ENCODE results near the gene PRKCH. TPM values are rescaled to one million over a fixed set of nuclear protein-coding genes. Genes with fewer than 3 reads are reported as not detected.

The PRKCH gene
- total RNA-seq, 1 experiment from 2014 or later: 18.3 TPM

GRCh38 chr14:61552241-61552640, 230.9 kb downstream of the PRKCH start:
- Mint-ChIP-seq H3K4me1 (ENCODE audit: low read depth, unreplicated experiment) (peaks cover 32% of the 10 kb centered on the region), H3K9me3 (ENCODE audit: unreplicated experiment) (no peaks in the 10 kb centered on the region), H3K36me3 (ENCODE audit: insufficient read depth, unreplicated experiment) (peaks cover 5% of the 10 kb centered on the region), H3K4me3 (ENCODE audit: unreplicated experiment) (no peak overlapping the region), H3K27ac (ENCODE audit: unreplicated experiment) (peak overlapping the region; percentile 84), H3K27me3 (ENCODE audit: insufficient read depth, unreplicated experiment) (no peaks in the 10 kb centered on the region)
- BruUV-seq (replicated peaks): no TSS peak
- H3K27me3 ChIP-seq (replicated peaks; ENCODE audit: control insufficient read depth, insufficient read depth, low read length): no peaks in the 10 kb centered on the region
- no peaks in the 10 kb centered on the region for H3K36me3 ChIP-seq (ENCODE audit: control insufficient read depth, insufficient read depth, low read length)
- no peak for DNase-seq
- intact Hi-C loops (cut with micrococcal nuclease; ENCODE audit: unreplicated experiment): no loop called here
- TF ChIP-seq, protein P1, sequence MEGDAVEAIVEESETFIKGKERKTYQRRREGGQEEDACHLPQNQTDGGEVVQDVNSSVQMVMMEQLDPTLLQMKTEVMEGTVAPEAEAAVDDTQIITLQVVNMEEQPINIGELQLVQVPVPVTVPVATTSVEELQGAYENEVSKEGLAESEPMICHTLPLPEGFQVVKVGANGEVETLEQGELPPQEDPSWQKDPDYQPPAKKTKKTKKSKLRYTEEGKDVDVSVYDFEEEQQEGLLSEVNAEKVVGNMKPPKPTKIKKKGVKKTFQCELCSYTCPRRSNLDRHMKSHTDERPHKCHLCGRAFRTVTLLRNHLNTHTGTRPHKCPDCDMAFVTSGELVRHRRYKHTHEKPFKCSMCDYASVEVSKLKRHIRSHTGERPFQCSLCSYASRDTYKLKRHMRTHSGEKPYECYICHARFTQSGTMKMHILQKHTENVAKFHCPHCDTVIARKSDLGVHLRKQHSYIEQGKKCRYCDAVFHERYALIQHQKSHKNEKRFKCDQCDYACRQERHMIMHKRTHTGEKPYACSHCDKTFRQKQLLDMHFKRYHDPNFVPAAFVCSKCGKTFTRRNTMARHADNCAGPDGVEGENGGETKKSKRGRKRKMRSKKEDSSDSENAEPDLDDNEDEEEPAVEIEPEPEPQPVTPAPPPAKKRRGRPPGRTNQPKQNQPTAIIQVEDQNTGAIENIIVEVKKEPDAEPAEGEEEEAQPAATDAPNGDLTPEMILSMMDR (IDR thresholded peaks at IDR 0.05; ENCODE audit: insufficient read depth in 1 of 2, low read depth in 1 of 2, low read length in 1 of 2, severe bottlenecking in 1 of 2, unreplicated experiment in 1 of 2): no peak
- H3K4me3 ChIP-seq (ENCODE audit: low read depth, low read length): no peak overlapping the region
- H3K4me1 ChIP-seq: peaks cover 32% of the 10 kb centered on the region
- H3K9me3 ChIP-seq: no peaks in the 10 kb centered on the region
- CTCF ChIA-PET: no interaction called here
- POLR2A ChIA-PET: no interaction called here

- intact Hi-C loops (cut with micrococcal nuclease; ENCODE audit: unreplicated experiment): loop anchor here (1.0 kb wide), 1 partner anchor 17 kb away; no protein-coding TSS in a partner anchor
- Mint-ChIP-seq H3K36me3 (ENCODE audit: insufficient read depth, unreplicated experiment) (no peaks in the 10 kb centered on the region), H3K27ac (ENCODE audit: unreplicated experiment) (peak overlapping the region; percentile 84), H3K9me3 (ENCODE audit: unreplicated experiment) (no peaks in the 10 kb centered on the region), H3K27me3 (ENCODE audit: insufficient read depth, unreplicated experiment) (no peaks in the 10 kb centered on the region), H3K4me3 (ENCODE audit: unreplicated experiment) (peak overlapping the region; percentile 26), H3K4me1 (ENCODE audit: low read depth, unreplicated experiment) (peaks cover 24% of the 10 kb centered on the region)
- Histone ChIP-seq H3K9me3 (no peaks in the 10 kb centered on the region), H3K36me3 (ENCODE audit: control insufficient read depth, insufficient read depth, low read length) (no peaks in the 10 kb centered on the region), H3K27me3 (replicated peaks; ENCODE audit: control insufficient read depth, insufficient read depth, low read length) (no peaks in the 10 kb centered on the region), H3K4me3 (ENCODE audit: low read depth, low read length) (no peak overlapping the region), H3K4me1 (peaks cover 20% of the 10 kb centered on the region)
- CTCF ChIA-PET: interaction anchor here (0.6 kb wide), 1 partner anchor 77 kb away, joined by 3 read pairs; no protein-coding TSS in a partner anchor
- peak; percentile 43 to 51 for DNase-seq
- BruUV-seq (replicated peaks): TSS peak; percentile 37
- TF ChIP-seq, protein P1 (IDR thresholded peaks at IDR 0.05; ENCODE audit: insufficient read depth in 1 of 2, low read depth in 1 of 2, low read length in 1 of 2, severe bottlenecking in 1 of 2, unreplicated experiment in 1 of 2): no peak
- POLR2A ChIA-PET: no interaction called here
These were observed 232.6 kb downstream of the PRKCH start for GRCh38 chr14:61553730-61554641.

GRCh38 chr14:61555056-61555838, 233.9 kb downstream of the PRKCH start:
- H3K9me3 ChIP-seq: no peaks in the 10 kb centered on the region
- peak overlapping the region; percentile 17 for H3K27ac Mint-ChIP-seq (ENCODE audit: unreplicated experiment)
- POLR2A ChIA-PET: no interaction called here
- no peaks in the 10 kb centered on the region for H3K9me3 Mint-ChIP-seq (ENCODE audit: unreplicated experiment)
- no peaks in the 10 kb centered on the region for H3K36me3 ChIP-seq (ENCODE audit: control insufficient read depth, insufficient read depth, low read length)
- H3K4me3 ChIP-seq (ENCODE audit: low read depth, low read length): no peak overlapping the region
- TF ChIP-seq, protein P1 (IDR thresholded peaks at IDR 0.05; ENCODE audit: insufficient read depth in 1 of 2, low read depth in 1 of 2, low read length in 1 of 2, severe bottlenecking in 1 of 2, unreplicated experiment in 1 of 2): no peak
- CTCF ChIA-PET: no interaction called here
- intact Hi-C loops (cut with micrococcal nuclease; ENCODE audit: unreplicated experiment): no loop called here
- no TSS peak for BruUV-seq (replicated peaks)
- H3K4me1 ChIP-seq: peaks cover 21% of the 10 kb centered on the region
- no peak for DNase-seq
- no peaks in the 10 kb centered on the region for H3K36me3 Mint-ChIP-seq (ENCODE audit: insufficient read depth, unreplicated experiment)
- H3K27me3 ChIP-seq (replicated peaks; ENCODE audit: control insufficient read depth, insufficient read depth, low read length): no peaks in the 10 kb centered on the region
- H3K4me3 Mint-ChIP-seq (ENCODE audit: unreplicated experiment): no peak overlapping the region
- peaks cover 24% of the 10 kb centered on the region for H3K4me1 Mint-ChIP-seq (ENCODE audit: low read depth, unreplicated experiment)
- no peaks in the 10 kb centered on the region for H3K27me3 Mint-ChIP-seq (ENCODE audit: insufficient read depth, unreplicated experiment)
